HCT116 (cell line): ENCODE measurements around the gene CDK2. TPM values are rescaled to one million over a fixed set of nuclear protein-coding genes. Genes with fewer than 3 reads are reported as not detected.
A peak's percentile ranks its signal among the peaks of the same experiment; 100 is the strongest.

ENCODE experiments used
- ATAC-seq: fragments of 200-7000 bp; cut with Tn5 transposase; 2 replicates; pipeline ENCODE4 v1.9.1; 2020; ENCODE audit warnings: mild to moderate bottlenecking, moderate library complexity
- BruUV-seq: library from RNA; stranded (reverse); fragments of 400-500 nt; replicated peaks from 2 replicates; lab custom pipeline; 2021; lab: Mats Ljungman, UMichigan
- CTCF ChIA-PET: fragments of 300-600 bp; sonication (Branson Sonifier 250); formaldehyde crosslinking; loops from one replicate; lab custom pipeline; 2021; ENCODE audit warnings: antibody characterized with exemption; lab: Charles Lee
- POLR2A ChIA-PET: fragments of 300-600, 350-600 bp; sonication (Branson Sonifier 250); formaldehyde crosslinking; loops from one replicate; lab custom pipeline; 2021; ENCODE audit warnings: antibody characterized with exemption; lab: Charles Lee
- RAD21 ChIA-PET, 2 experiments: fragments of 300-600 bp; sonication (Branson Sonifier 250); formaldehyde crosslinking; loops; one replicate each; lab custom pipeline; 2023; ENCODE audit warnings: low total read pairs in 2 of 2; ENCODE audit not compliant: uncharacterized antibody in 2 of 2, unreplicated experiment in 2 of 2, low non-redundant PET in 1 of 2; lab: Charles Lee
- DNase-seq: peaks from one replicate; pipeline ENCODE4 v3.0.0-alpha.2; 2010; ENCODE audit warnings: low read depth, low spot score
- H2AFZ ChIP-seq: fragments of 200-600 bp; shearing (Covaris generic), sonication (generic); 2 replicates; pipeline ENCODE4 v1.6.1; 2017; ENCODE audit warnings: low read depth, mixed run types, mixed read lengths, antibody characterized with exemption, low read length; ENCODE audit not compliant: poor library complexity, severe bottlenecking
- H3K27ac ChIP-seq: 2 replicates; pipeline ENCODE4 v1.5.1; 2012; ENCODE audit warnings: low read depth, low read length
- H3K27me3 ChIP-seq: fragments of 200-600 bp; sonication (generic); 2 replicates; pipeline ENCODE4 v1.6.1; 2016; ENCODE audit warnings: mixed run types, low read length, mixed read lengths; ENCODE audit not compliant: insufficient read depth
- H3K36me3 ChIP-seq, 2 experiments: fragments of 200-500 bp in 1 of 2; fragments of 200-600 bp in 1 of 2; sonication (Bioruptor generic) in 1 of 2; sonication (generic) in 1 of 2; 2 replicates each; pipeline versions ENCODE4 v1.5.1 to v1.6.1; 2014 to 2016; ENCODE audit warnings: low read length in 2 of 2, inconsistent platforms in 1 of 2, mixed read lengths in 1 of 2, mixed run types in 1 of 2; ENCODE audit not compliant: insufficient read depth in 2 of 2, control insufficient read depth in 1 of 2
- H3K4me1 ChIP-seq, 2 experiments: fragments of 200-600 bp in 1 of 2; sonication (generic) in 1 of 2; 2 replicates each; pipeline versions ENCODE4 v1.5.1 to v1.6.1; 2012 to 2017; ENCODE audit warnings: low read length in 2 of 2, inconsistent platforms in 1 of 2, mild to moderate bottlenecking in 1 of 2, mixed read lengths in 1 of 2, mixed run types in 1 of 2, moderate library complexity in 1 of 2; ENCODE audit not compliant: insufficient read depth in 2 of 2, control insufficient read depth in 1 of 2
- H3K4me2 ChIP-seq: fragments of 200-600 bp; sonication (generic); 2 replicates; pipeline ENCODE4 v1.6.1; 2017; ENCODE audit warnings: mixed run types, low read length, mixed read lengths
- H3K4me3 ChIP-seq, 2 experiments: fragments of 200-600 bp in 1 of 2; sonication (generic) in 1 of 2; replicated peaks in 1 of 2; 2 replicates each; pipeline ENCODE4 v1.5.1; 2011 to 2016; ENCODE audit warnings: low read length in 2 of 2, control low read depth in 1 of 2, low read depth in 1 of 2, mild to moderate bottlenecking in 1 of 2, mixed read lengths in 1 of 2, mixed run types in 1 of 2
- H3K79me2 ChIP-seq: fragments of 200-600 bp; sonication (generic); 2 replicates; pipeline ENCODE4 v1.6.1; 2017; ENCODE audit warnings: mild to moderate bottlenecking, mixed run types, low read length, moderate library complexity, mixed read lengths; ENCODE audit not compliant: insufficient read depth
- H3K9ac ChIP-seq: fragments of 200-600 bp; sonication (generic); 2 replicates; pipeline ENCODE4 v1.6.1; 2016; ENCODE audit warnings: low read length, mixed read lengths
- H3K9me2 ChIP-seq: fragments of 200-600 bp; sonication (generic), shearing (Covaris generic); 2 replicates; pipeline ENCODE4 v1.6.1; 2017; ENCODE audit warnings: mixed run types, mild to moderate bottlenecking, moderate library complexity; ENCODE audit not compliant: insufficient read depth
- H3K9me3 ChIP-seq, 2 experiments: fragments of 200-500 bp in 1 of 2; fragments of 200-600 bp in 1 of 2; sonication (Bioruptor generic) in 1 of 2; sonication (generic) in 1 of 2; 2 replicates each; pipeline ENCODE4 v1.6.1; 2014 to 2017; ENCODE audit warnings: low read length in 2 of 2, mixed read lengths in 2 of 2, inconsistent platforms in 1 of 2, low read depth in 1 of 2, mild to moderate bottlenecking in 1 of 2, mixed run types in 1 of 2, moderate library complexity in 1 of 2; ENCODE audit not compliant: control insufficient read depth in 1 of 2, insufficient read depth in 1 of 2
- H4K20me1 ChIP-seq: fragments of 200-600 bp; sonication (generic), shearing (Covaris generic); 2 replicates; pipeline ENCODE4 v1.6.1; 2017; ENCODE audit warnings: mixed run types, mild to moderate bottlenecking, moderate library complexity; ENCODE audit not compliant: insufficient read depth
- CBX3 ChIP-seq: IDR thresholded peaks from 2 replicates; pipeline ENCODE4 v1.6.1; 2012; ENCODE audit warnings: low read depth
- CTCF ChIP-seq, 3 experiments: fragments of 200-600 bp in 1 of 3; sonication (generic) in 1 of 3; IDR thresholded peaks in 2 of 3; conservative IDR thresholded peaks in 1 of 3; 2 replicates each; pipeline ENCODE4 v1.5.1; 2012 to 2017; ENCODE audit warnings: low read depth in 2 of 3, low read length in 2 of 3, antibody characterized with exemption in 1 of 3, borderline replicate concordance in 1 of 3, control low read depth in 1 of 3, mild to moderate bottlenecking in 1 of 3, mixed read lengths in 1 of 3, mixed run types in 1 of 3, moderate library complexity in 1 of 3; ENCODE audit not compliant: insufficient read depth in 1 of 3
- EGR1 ChIP-seq: IDR thresholded peaks from 2 replicates; pipeline ENCODE4 v1.6.1; 2012; ENCODE audit warnings: low read depth
- ELF1 ChIP-seq: IDR thresholded peaks from 2 replicates; pipeline ENCODE4 v1.6.1; 2012; ENCODE audit warnings: low read depth, borderline replicate concordance
- EZH2 ChIP-seq: fragments of 200-600 bp; sonication (generic); IDR thresholded peaks from 2 replicates; pipeline ENCODE4 v1.6.1; 2017; ENCODE audit warnings: antibody characterized with exemption, mixed run types
- EZH2phosphoT487 ChIP-seq: fragments of 200-600 bp; IDR thresholded peaks from 2 replicates; pipeline ENCODE4 v1.6.1; 2018; ENCODE audit warnings: antibody characterized with exemption, borderline replicate concordance
- FOSL1 ChIP-seq: IDR thresholded peaks from 2 replicates; pipeline ENCODE4 v1.6.1; 2012; ENCODE audit warnings: low read depth
- RAD21 ChIP-seq: IDR thresholded peaks from 2 replicates; pipeline ENCODE4 v1.6.1; 2012; ENCODE audit warnings: low read depth, mild to moderate bottlenecking
- SIN3A ChIP-seq: IDR thresholded peaks from 2 replicates; pipeline ENCODE4 v1.6.1; 2012; ENCODE audit warnings: low read depth
- SRF ChIP-seq: IDR thresholded peaks from 2 replicates; pipeline ENCODE4 v1.6.1; 2012; ENCODE audit warnings: low read depth
- YY1 ChIP-seq: IDR thresholded peaks from 2 replicates; pipeline ENCODE4 v1.6.1; 2011; ENCODE audit warnings: low read length, low read depth, moderate library complexity, mild to moderate bottlenecking; ENCODE audit not compliant: insufficient replicate concordance; ENCODE audit errors: extremely low read depth
- ZBTB33 ChIP-seq: IDR thresholded peaks from 2 replicates; pipeline ENCODE4 v1.6.1; 2011; ENCODE audit warnings: mild to moderate bottlenecking, low read length, moderate library complexity; ENCODE audit not compliant: insufficient replicate concordance; ENCODE audit errors: extremely low read depth
- intact Hi-C: fragments of 100-400 bp; cut with micrococcal nuclease; formaldehyde crosslinking; loops from 2 replicates; pipeline ENCODE4 v1.10.0; 2022
- total RNA-seq: library from RNA; stranded (reverse); gene quantifications from one replicate; pipeline ENCODE4 v1.2.1, GENCODE V29; 2021; ENCODE audit not compliant: unreplicated experiment

Gene CDK2
- total RNA-seq, 1 experiment from 2014 or later = 90.9 TPM

GRCh38 chr12:55925870-55926737, 40.5 kb upstream of the CDK2 start:
- H3K9ac ChIP-seq = peak overlapping the region; percentile 86
- BruUV-seq = TSS peak; percentile 59
- no peaks in the 10 kb centered on the region for H4K20me1 ChIP-seq
- CTCF ChIA-PET = interaction anchor here (1.0 to 2.6 kb wide), 7 partner anchors 9 to 189 kb away, joined by 3 to 9 read pairs (median 3); partner anchors contain the start of genes ORMDL2 and SARNP
- no peak for TF ChIP-seq ZBTB33
- no peak for TF ChIP-seq ELF1
- no peak for TF ChIP-seq EGR1
- TF ChIP-seq FOSL1 = no peak
- no peak for TF ChIP-seq YY1
- TF ChIP-seq SRF = no peak
- no peak for TF ChIP-seq RAD21
- TF ChIP-seq CBX3 = no peak
- no peak for TF ChIP-seq EZH2phosphoT487
- no peak for TF ChIP-seq EZH2
- no peak for TF ChIP-seq SIN3A
- TF ChIP-seq CTCF (IDR thresholded peaks at IDR 0.05 in 2 of 3, conservative IDR thresholded peaks at IDR 0.05 in 1 of 3; ENCODE audit: borderline replicate concordance in 1 of 3, insufficient read depth in 1 of 3, low read depth in 2 of 3, low read length in 2 of 3) = no peak
- intact Hi-C loops = loop anchor here (2.0 kb wide), 1 partner anchor 97 kb away; the partner anchor contains the start of gene DNAJC14
- H3K9me3 ChIP-seq = no peaks in the 10 kb centered on the region
- no peaks in the 10 kb centered on the region for H3K9me2 ChIP-seq
- peak overlapping the region; percentile 89 for H3K4me2 ChIP-seq
- RAD21 ChIA-PET = no interaction called here
- no peak overlapping the region for H2AFZ ChIP-seq
- H3K36me3 ChIP-seq = 0 out of 4 replicates have a peak, but pooled peaks cover 0 to 2% of the 10 kb centered on the region in 2 experiments
- peaks cover 23 to 55% of the 10 kb centered on the region in 2 experiments for H3K4me1 ChIP-seq
- H3K27ac ChIP-seq = peak overlapping the region; percentile 97
- no peaks in the 10 kb centered on the region for H3K27me3 ChIP-seq
- H3K79me2 ChIP-seq = peaks cover 61% of the 10 kb centered on the region
- ATAC-seq (peak; percentile 18), DNase-seq (peak; percentile 29)
- peak overlapping the region; percentile 80 to 99 for H3K4me3 ChIP-seq
- POLR2A ChIA-PET = interaction anchor here (0.8 to 2.8 kb wide), 5 partner anchors 13 to 109 kb away, joined by 4 to 21 read pairs (median 4); partner anchors contain the start of genes DNAJC14, ORMDL2, RAB5B and SARNP
